Neural cell (in vitro differentiated cells): Measurements from ENCODE around the gene ARHGEF4. TPM values are rescaled to one million over a fixed set of nuclear protein-coding genes. Genes with fewer than 3 reads are reported as not detected.

Experiments used
- H2AFZ ChIP-seq: fragments of 200-600, 300-800 bp; sonication (generic), shearing (Covaris generic); 2 replicates; pipeline ENCODE4 v1.6.0; 2014; ENCODE audit warnings: low read depth, mild to moderate bottlenecking, antibody characterized with exemption, low read length, moderate library complexity
- H3F3A ChIP-seq: fragments of 200-600 bp; shearing (Covaris generic); 2 replicates; pipeline ENCODE4 v1.6.1; 2016; ENCODE audit warnings: mild to moderate bottlenecking, moderate library complexity, mixed read lengths, antibody characterized with exemption, low read length; ENCODE audit not compliant: insufficient read depth, poor library complexity, severe bottlenecking
- H3K27ac ChIP-seq: fragments of 200-600, 300-800 bp; sonication (generic), shearing (Covaris generic); 2 replicates; pipeline ENCODE4 v1.5.1; 2014; ENCODE audit warnings: mild to moderate bottlenecking, low read length, moderate library complexity
- H3K27me3 ChIP-seq: fragments of 300-800, 200-600 bp; sonication (generic), shearing (Covaris generic); 2 replicates; pipeline ENCODE4 v1.6.0; 2014; ENCODE audit warnings: mild to moderate bottlenecking, low read depth, low read length, moderate library complexity; ENCODE audit not compliant: insufficient read depth
- H3K36me3 ChIP-seq: fragments of 300-800, 200-600 bp; sonication (generic), shearing (Covaris generic); 2 replicates; pipeline ENCODE4 v1.5.1; 2014; ENCODE audit warnings: mild to moderate bottlenecking, antibody characterized with exemption, low read length, moderate library complexity; ENCODE audit not compliant: insufficient read depth
- H3K4me2 ChIP-seq: fragments of 300-800, 200-600 bp; sonication (generic), shearing (Covaris generic); 2 replicates; pipeline ENCODE4 v1.6.0; 2014; ENCODE audit warnings: mild to moderate bottlenecking, low read length
- H3K4me3 ChIP-seq: fragments of 300-800, 200-600 bp; sonication (generic), shearing (Covaris generic); 2 replicates; pipeline ENCODE4 v1.5.1; 2014; ENCODE audit warnings: mild to moderate bottlenecking, low read length, moderate library complexity
- H3K79me2 ChIP-seq: fragments of 200-600 bp; shearing (Covaris generic); replicated peaks from 2 replicates; pipeline ENCODE4 v1.6.0; 2014; ENCODE audit warnings: mild to moderate bottlenecking, low read length, moderate library complexity; ENCODE audit not compliant: insufficient read depth
- H3K9ac ChIP-seq: fragments of 300-800, 200-600 bp; sonication (generic), shearing (Covaris generic); 2 replicates; pipeline ENCODE4 v1.6.1; 2016; ENCODE audit warnings: mild to moderate bottlenecking, low read length, mixed read lengths
- H3K9me2 ChIP-seq: fragments of 200-600 bp; shearing (Covaris generic); 2 replicates; pipeline ENCODE4 v1.6.1; 2016; ENCODE audit warnings: mild to moderate bottlenecking, low read length, mixed read lengths; ENCODE audit not compliant: insufficient read depth
- H3K9me3 ChIP-seq: fragments of 200-600, 300-800 bp; sonication (generic), shearing (Covaris generic); 2 replicates; pipeline ENCODE4 v1.6.1; 2016; ENCODE audit warnings: mild to moderate bottlenecking, mixed run types, low read length, moderate library complexity, mixed read lengths
- H4K20me1 ChIP-seq: fragments of 200-600 bp; shearing (Covaris generic); 2 replicates; pipeline ENCODE4 v1.6.1; 2016; ENCODE audit warnings: mild to moderate bottlenecking, mixed run types; ENCODE audit not compliant: insufficient read depth
- CTCF ChIP-seq: fragments of 450-650 bp; IDR thresholded peaks from 2 replicates; pipeline ENCODE4 v1.5.1; 2014; ENCODE audit warnings: antibody characterized with exemption, mild to moderate bottlenecking, moderate library complexity; ENCODE audit not compliant: poor library complexity, severe bottlenecking
- EP300 ChIP-seq: fragments of 450-650 bp; conservative IDR thresholded peaks from 2 replicates; pipeline ENCODE4 v1.6.1; 2014; ENCODE audit warnings: antibody characterized with exemption, mild to moderate bottlenecking, moderate library complexity; ENCODE audit not compliant: poor library complexity, severe bottlenecking
- EZH2 ChIP-seq: fragments of 200-600, 300-800 bp; shearing (Covaris generic), sonication (generic); IDR thresholded peaks from 2 replicates; pipeline ENCODE4 v1.6.1; 2014; ENCODE audit warnings: antibody characterized with exemption, low read length, borderline replicate concordance, mild to moderate bottlenecking; ENCODE audit not compliant: insufficient read depth, poor library complexity, severe bottlenecking
- MXI1 ChIP-seq: fragments of 450-650 bp; conservative IDR thresholded peaks from 2 replicates; pipeline ENCODE4 v1.6.1; 2014; ENCODE audit warnings: antibody characterized with exemption, mild to moderate bottlenecking; ENCODE audit not compliant: poor library complexity, severe bottlenecking
- POLR2AphosphoS5 ChIP-seq: IDR thresholded peaks from 2 replicates; pipeline ENCODE4 v1.6.1; 2012
- RAD21 ChIP-seq: fragments of 450-650 bp; conservative IDR thresholded peaks from 2 replicates; pipeline ENCODE4 v1.6.1; 2014; ENCODE audit warnings: antibody characterized with exemption, mild to moderate bottlenecking, moderate library complexity
- REST ChIP-seq: IDR thresholded peaks from 2 replicates; pipeline ENCODE4 v1.6.1; 2012; ENCODE audit warnings: borderline replicate concordance
- SMC3 ChIP-seq: fragments of 450-650 bp; conservative IDR thresholded peaks from 2 replicates; pipeline ENCODE4 v1.6.1; 2014; ENCODE audit warnings: antibody characterized with exemption, mild to moderate bottlenecking, moderate library complexity; ENCODE audit not compliant: poor library complexity
- TAF1 ChIP-seq: IDR thresholded peaks from 2 replicates; pipeline ENCODE4 v1.6.1; 2012; ENCODE audit warnings: low read depth
- polyA plus RNA-seq: library from polyadenylated mRNA; depleted of rRNA; stranded (reverse); fragments of >200 nt; gene quantifications from 2 replicates; pipeline ENCODE4 v1.2.3, GENCODE V29; 2014

ARHGEF4 gene
- polyA plus RNA-seq, 1 donor from 2014 or later, result 45.9 TPM

- Histone ChIP-seq H3K9me2 (no peaks in the 10 kb centered on the region), H3K27ac (no peak overlapping the region), H3K9me3 (no peaks in the 10 kb centered on the region), H2AFZ (no peak overlapping the region), H4K20me1 (no peaks in the 10 kb centered on the region), H3K36me3 (no peaks in the 10 kb centered on the region), H3K4me3 (no peak overlapping the region), H3K79me2 (no peaks in the 10 kb centered on the region), H3K27me3 (no peaks in the 10 kb centered on the region), H3F3A (no peaks in the 10 kb centered on the region), H3K4me2 (no peak overlapping the region), H3K9ac (no peak overlapping the region)
- TF ChIP-seq RAD21 (peak; percentile 20), CTCF (peak; percentile 13), POLR2AphosphoS5 (no peak), TAF1 (no peak), SMC3 (no peak), EP300 (no peak)
These were observed 47.8 kb downstream of the ARHGEF4 start for GRCh38 chr2:130884503-130884902.

GRCh38 chr2:130887643-130888042 lies 50.9 kb downstream of the ARHGEF4 start:
- Histone ChIP-seq H3K9ac (no peak overlapping the region), H3K79me2 (no peaks in the 10 kb centered on the region), H3K4me2 (no peak overlapping the region), H3K9me3 (no peaks in the 10 kb centered on the region), H3F3A (no peaks in the 10 kb centered on the region), H3K36me3 (no peaks in the 10 kb centered on the region), H3K27me3 (no peaks in the 10 kb centered on the region), H4K20me1 (no peaks in the 10 kb centered on the region), H3K4me3 (no peak overlapping the region), H2AFZ (no peak overlapping the region), H3K9me2 (no peaks in the 10 kb centered on the region), H3K27ac (no peak overlapping the region)
- TF ChIP-seq EP300 (no peak), TAF1 (no peak), EZH2 (no peak), POLR2AphosphoS5 (no peak), MXI1 (no peak), CTCF (no peak), RAD21 (no peak), SMC3 (no peak), REST (no peak)
